NCI-H2029 treated with DMSO at 0.1 percent for 48 hours (cell line): ENCODE measurements around the gene FAM219A.
A peak's percentile ranks its signal among the peaks of the same experiment; 100 is the strongest.
"Not testable (repeated sequence)": the region's sequence is repeated elsewhere in the genome, so short reads cannot be mapped to it uniquely, and the experiment has no call there.

ENCODE experiments used
- DNase-seq: peaks from one replicate; lab custom pipeline; 2025; lab: John Stamatoyannopoulos, UW

FAM219A gene

GRCh38 chr9:34443533-34443932 lies 14.8 kb downstream of the FAM219A start:
- DNase-seq: no peak

GRCh38 chr9:34442770-34443169 lies 15.6 kb downstream of the FAM219A start:
- no peak for DNase-seq

- DNase-seq: no peak
Measured at GRCh38 chr9:34440017-34440416, 18.4 kb downstream of the FAM219A start.

GRCh38 chr9:34438465-34438864 lies 19.9 kb downstream of the FAM219A start:
- DNase-seq: not testable (repeated sequence)

- not testable (repeated sequence) for DNase-seq
Measured at GRCh38 chr9:34437926-34438307, 20.5 kb downstream of the FAM219A start.

- DNase-seq: peak; percentile 77
Measured at GRCh38 chr9:34437006-34437925, 21.1 kb downstream of the FAM219A start.

- DNase-seq: no peak
Measured at GRCh38 chr9:34431667-34432066, 26.7 kb downstream of the FAM219A start.

GRCh38 chr9:34430843-34431437 lies 27.4 kb downstream of the FAM219A start:
- peak; percentile 91 for DNase-seq

- peak; percentile 69 for DNase-seq
Measured at GRCh38 chr9:34428325-34428958, 29.9 kb downstream of the FAM219A start.

GRCh38 chr9:34426347-34427074 lies 31.9 kb downstream of the FAM219A start:
- DNase-seq: no peak

GRCh38 chr9:34419716-34420504 lies 38.5 kb downstream of the FAM219A start:
- no peak for DNase-seq

GRCh38 chr9:34417734-34418133 lies 40.6 kb downstream of the FAM219A start:
- DNase-seq: peak; percentile 26

GRCh38 chr9:34413231-34413852 lies 45.0 kb downstream of the FAM219A start:
- DNase-seq: no peak

GRCh38 chr9:34412336-34412735 lies 46.0 kb downstream of the FAM219A start:
- DNase-seq: no peak

- DNase-seq: no peak
Measured at GRCh38 chr9:34409154-34409553, 49.2 kb downstream of the FAM219A start.

GRCh38 chr9:34408173-34408572 lies 50.2 kb downstream of the FAM219A start:
- DNase-seq: no peak

- no peak for DNase-seq
Measured at GRCh38 chr9:34406219-34406618, 52.2 kb downstream of the FAM219A start.

GRCh38 chr9:34405719-34406118 lies 52.7 kb downstream of the FAM219A start:
- no peak for DNase-seq

- DNase-seq: peak; percentile 70
Measured at GRCh38 chr9:34403554-34404380, 54.6 kb downstream of the FAM219A start.
